Omental fat pad (tissue), 4 donors: ENCODE results near the gene TMEM156. TPM values are rescaled to one million over a fixed set of nuclear protein-coding genes. Genes with fewer than 3 reads are reported as not detected.
A peak's percentile ranks its signal among the peaks of the same experiment; 100 is the strongest.

Experiments used
- ATAC-seq: fragments of 150-250 bp; one replicate; pipeline ENCODE4 v1.9.1; 2016; ENCODE audit warnings: mild to moderate bottlenecking, moderate library complexity; ENCODE audit not compliant: low FRiP score
- DNase-seq: peaks from one replicate; pipeline ENCODE4 v3.0.0-alpha.2; 2019; ENCODE audit warnings: low spot score
- CTCF ChIP-seq, 3 donors: fragments of 450-650 bp; IDR thresholded peaks; one replicate each; pipeline ENCODE4 v1.5.1; 2016 to 2017; ENCODE audit warnings: antibody characterized with exemption in 3 of 3, mild to moderate bottlenecking in 3 of 3, moderate library complexity in 2 of 3
- total RNA-seq, 4 donors: library from RNA; depleted of rRNA; stranded (reverse); fragments of >200 nt; gene quantifications; one replicate each; pipeline ENCODE4 v1.1.0, GENCODE V29; 2016

TMEM156 gene
- total RNA-seq, 4 donors from 2014 or later: 0.82 TPM; not detected in 3

DNA sequence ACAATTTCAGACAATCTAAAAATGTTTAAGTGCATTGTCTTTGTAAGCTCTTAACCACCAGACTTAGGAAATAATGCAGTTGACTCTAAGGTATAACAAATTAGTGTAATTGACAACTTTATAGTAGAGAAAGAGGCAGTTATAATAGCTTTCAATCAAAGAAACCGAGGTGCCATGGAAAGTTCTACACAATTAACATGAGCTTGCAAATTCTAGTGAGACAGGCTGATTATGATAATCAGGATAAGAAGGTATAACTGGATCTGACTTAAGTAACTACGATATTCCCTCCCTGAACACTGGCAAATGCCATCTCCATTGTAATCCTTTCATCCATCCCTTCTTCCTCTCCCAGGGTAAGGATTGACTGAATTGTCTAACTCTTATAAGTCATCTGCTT lies 18.4 kb upstream of the TMEM156 start:
- no peak for ATAC-seq
- DNase-seq: no peak
- TF ChIP-seq CTCF (IDR thresholded peaks at IDR 0.05): no peak

DNA sequence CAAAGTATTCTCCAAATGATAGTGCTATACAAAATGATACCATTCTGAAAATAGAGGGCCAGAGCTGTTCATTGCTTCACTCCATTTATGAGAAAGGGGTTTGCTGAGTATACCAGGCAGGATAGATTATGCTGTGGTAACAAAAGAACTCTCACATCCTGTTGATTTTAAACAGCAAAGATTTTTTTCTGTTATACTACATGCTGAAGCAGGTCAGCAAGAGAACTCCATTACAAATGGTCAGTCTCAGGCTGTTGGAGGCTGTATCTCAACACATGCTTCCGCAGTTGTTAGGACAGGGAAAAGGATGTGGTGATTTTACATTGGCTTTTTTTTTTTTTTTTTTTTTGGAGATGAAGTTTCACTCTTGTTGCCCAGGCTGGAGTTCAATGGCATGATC lies 16.1 kb upstream of the TMEM156 start:
- ATAC-seq (no peak), DNase-seq (no peak)
- TF ChIP-seq CTCF (IDR thresholded peaks at IDR 0.05): no peak

GRCh38 chr4:39047681-39048080 lies 15.5 kb upstream of the TMEM156 start:
- ATAC-seq (no peak), DNase-seq (no peak)
- TF ChIP-seq CTCF (IDR thresholded peaks at IDR 0.05): no peak

- ATAC-seq (no peak), DNase-seq (no peak)
- TF ChIP-seq CTCF (IDR thresholded peaks at IDR 0.05): no peak
Measured at GRCh38 chr4:39046249-39046648, 14.0 kb upstream of the TMEM156 start.

DNA sequence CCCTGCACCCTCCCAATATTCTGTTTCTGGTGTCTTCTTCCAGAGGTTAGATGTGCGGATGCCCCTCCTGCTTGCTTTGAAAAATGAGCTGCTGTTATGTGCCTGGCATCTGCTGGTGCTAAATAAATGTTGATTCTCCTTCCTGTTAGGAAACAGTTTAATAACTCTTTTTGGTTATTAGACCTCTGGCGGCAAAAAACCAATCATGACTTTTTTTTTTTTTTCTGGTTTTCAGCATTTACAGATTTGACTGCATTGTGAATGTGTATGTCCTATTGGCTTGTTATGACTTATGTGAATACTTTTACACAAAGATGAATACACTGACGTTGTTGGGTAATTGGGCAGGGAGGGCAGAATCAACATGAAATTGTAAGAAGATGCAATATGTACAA lies 13.6 kb upstream of the TMEM156 start:
- TF ChIP-seq CTCF (IDR thresholded peaks at IDR 0.05): no peak
- ATAC-seq: no peak
- no peak for DNase-seq

DNA sequence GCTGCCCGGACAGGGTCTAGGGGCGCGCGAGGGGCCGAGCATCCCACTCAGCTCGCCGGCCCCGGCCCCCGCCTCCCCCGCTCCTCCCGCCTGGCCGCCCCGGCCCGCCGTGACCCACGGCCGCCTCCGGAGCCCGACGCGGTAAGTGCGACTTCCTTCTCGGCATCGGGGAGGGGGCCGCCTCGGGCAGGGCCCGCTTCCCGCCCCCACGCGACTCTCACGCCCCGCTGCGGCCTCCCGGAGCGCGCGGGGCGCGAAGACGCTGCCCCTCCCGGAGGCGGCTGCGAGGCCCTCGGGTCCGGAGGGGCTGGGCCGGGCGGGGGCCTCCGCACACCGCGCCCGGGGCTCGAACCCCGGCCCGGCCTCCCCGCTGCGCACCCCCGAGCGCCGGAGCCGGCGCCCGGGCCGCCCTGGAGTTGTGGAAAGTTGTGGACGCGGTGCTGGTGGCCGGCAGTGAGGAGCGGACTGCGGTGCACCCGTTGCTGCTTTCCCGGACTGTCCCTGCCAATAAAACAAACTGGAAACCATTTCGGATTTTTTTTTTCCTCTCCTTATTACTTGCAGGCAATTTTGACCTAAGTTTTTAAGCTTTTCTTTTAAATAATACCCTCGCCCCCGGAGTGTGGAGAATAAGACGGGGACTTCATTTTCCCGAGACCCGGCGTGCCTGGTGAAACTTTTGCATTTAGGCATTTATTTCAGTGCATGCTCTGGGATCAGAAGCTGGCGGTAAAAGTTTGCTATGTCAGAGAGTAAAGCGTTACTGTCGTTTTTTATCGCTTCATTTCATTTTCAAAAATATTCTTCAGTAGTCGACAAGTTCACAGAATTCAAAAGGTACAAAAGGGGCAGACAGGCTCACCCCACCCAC lies 13.0 kb upstream of the TMEM156 start:
- no peak for TF ChIP-seq CTCF (IDR thresholded peaks at IDR 0.05)
- peak; percentile 43 for ATAC-seq
- DNase-seq: no peak

DNA sequence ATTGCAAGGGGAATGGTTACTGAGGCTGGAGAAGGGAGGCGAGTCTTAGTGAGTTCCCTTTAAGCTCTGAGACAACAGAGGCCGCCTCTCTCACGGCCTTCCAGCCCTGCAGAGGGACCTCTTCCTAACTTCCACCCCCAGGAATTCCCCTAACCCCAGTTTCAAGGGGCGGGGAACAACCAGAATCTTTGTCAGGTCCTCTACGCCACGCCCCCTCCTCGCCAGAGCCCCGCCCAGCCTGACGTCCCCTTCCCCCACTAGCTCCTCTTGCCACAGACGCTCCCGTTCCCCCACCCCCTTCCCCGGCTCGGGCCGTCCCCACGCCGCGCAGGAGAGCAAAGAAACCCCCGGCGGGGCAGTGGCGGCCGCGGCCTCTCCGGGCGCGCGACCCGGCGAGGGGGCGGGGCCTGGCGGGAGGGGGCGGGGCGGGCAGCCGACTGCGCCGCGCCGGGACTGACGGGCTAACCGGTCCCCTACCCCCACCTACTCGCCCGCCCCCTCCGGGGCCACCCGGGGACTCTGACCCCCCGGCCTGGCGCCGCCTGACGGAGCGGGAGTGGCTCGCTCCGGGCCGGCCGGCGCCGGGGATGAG lies 12.3 kb upstream of the TMEM156 start:
- no peak for TF ChIP-seq CTCF (IDR thresholded peaks at IDR 0.05)
- peak; percentile 94 for ATAC-seq
- peak; percentile 85 for DNase-seq
